ENCODE results near the gene SPO11.
"Not testable (repeated sequence)": the region's sequence is repeated elsewhere in the genome, so short reads cannot be mapped to it uniquely, and the experiment has no call there.

Gene SPO11

DNA sequence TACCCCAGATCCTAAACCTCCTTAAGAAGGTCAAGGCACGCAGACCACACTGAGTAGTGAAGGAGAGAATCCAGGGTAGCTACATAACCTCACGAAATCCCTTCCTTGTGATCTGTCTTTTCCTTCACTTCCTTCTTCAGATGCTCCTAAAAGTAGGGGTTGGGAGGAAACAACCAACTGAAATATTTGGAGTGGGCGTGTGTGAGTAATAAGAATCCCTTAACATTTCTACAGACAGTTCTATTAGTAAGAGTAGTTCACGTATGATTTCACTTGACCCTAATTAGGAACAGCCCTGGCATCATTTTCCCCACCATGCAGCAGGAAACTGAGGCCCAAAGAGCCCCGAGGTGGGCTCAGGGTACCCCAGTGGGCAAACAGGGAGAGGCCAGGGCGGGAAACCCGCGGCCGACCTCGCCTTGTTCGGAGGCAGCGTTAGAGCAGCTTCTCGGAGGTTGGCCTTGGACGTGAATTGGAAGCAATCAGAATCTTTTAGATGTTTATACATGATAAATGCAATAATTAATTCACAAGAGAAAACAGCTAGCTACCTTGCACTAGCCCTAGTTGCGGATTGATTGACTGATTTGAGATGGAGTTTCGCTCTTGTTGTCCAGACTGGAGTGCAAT lies 20.6 kb downstream of the SPO11 start:
- Histone ChIP-seq H3K36me3 (ENCODE audit: control insufficient read depth in 4 of 4, insufficient read depth in 4 of 4, low read length in 3 of 4) (peaks cover 7 to 21% (median 8%) of the 10 kb centered on the region in 4 experiments), H3K4me3 (ENCODE audit: control insufficient read depth in 1 of 7, extremely low read depth in 1 of 7, insufficient read depth in 4 of 7, low read depth in 2 of 7, low read length in 6 of 7) (no peak overlapping the region), H3K27ac (ENCODE audit: insufficient read depth in 1 of 2, low read depth in 1 of 2, low read length in 2 of 2, poor library complexity in 1 of 2, severe bottlenecking in 2 of 2) (no peak overlapping the region), H3K27me3 (replicated peaks in 2 of 5; ENCODE audit: control insufficient read depth in 4 of 5, insufficient read depth in 5 of 5, low read length in 4 of 5) (peaks cover 0 to 11% (median 4%) of the 10 kb centered on the region in 5 experiments), H3K4me1 (ENCODE audit: control extremely low read depth in 1 of 4, control insufficient read depth in 4 of 4, insufficient read depth in 4 of 4, low read length in 3 of 4) (peaks cover 2 to 19% (median 10%) of the 10 kb centered on the region in 4 experiments), H3K9me3 (ENCODE audit: control extremely low read depth in 1 of 5, control insufficient read depth in 4 of 5, insufficient read depth in 2 of 5, low read depth in 1 of 5, low read length in 4 of 5) (no peaks in the 10 kb centered on the region)
- ChIA-PET CTCF (interaction anchor here (0.9 to 6.8 kb wide), 5 partner anchors 9 to 259 kb away, joined by 3 to 72 read pairs (median 5); no protein-coding TSS in a partner anchor), POLR2A (no interaction called here)
- WGBS (ENCODE audit: insufficient coverage): 95% methylated on average over 3 of the region's 16 CpGs
- no peak for DNase-seq

DNA sequence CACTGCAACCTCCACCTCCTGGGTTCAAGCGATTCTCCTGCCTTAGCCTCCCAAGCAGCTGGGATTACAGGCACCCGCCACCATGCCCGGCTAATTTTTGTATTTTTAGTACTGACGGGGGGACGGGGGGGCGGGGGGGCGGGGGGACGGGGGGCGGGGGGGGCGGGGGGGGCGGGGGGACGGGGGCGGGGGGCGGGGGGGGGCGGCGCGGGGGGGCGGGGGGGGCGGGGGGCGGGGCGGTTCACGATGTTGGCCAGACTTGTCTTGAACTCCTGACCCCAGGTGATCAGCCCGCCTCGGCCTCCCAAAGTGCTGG lies 21.1 kb downstream of the SPO11 start:
- H3K27ac ChIP-seq (ENCODE audit: insufficient read depth in 1 of 2, low read depth in 1 of 2, low read length in 2 of 2, poor library complexity in 1 of 2, severe bottlenecking in 2 of 2); DNase-seq; H3K9me3 ChIP-seq (ENCODE audit: control extremely low read depth in 1 of 5, control insufficient read depth in 4 of 5, insufficient read depth in 2 of 5, low read depth in 1 of 5, low read length in 4 of 5); POLR2A ChIA-PET: not testable (repeated sequence)
- Histone ChIP-seq H3K4me3 (ENCODE audit: control insufficient read depth in 1 of 7, extremely low read depth in 1 of 7, insufficient read depth in 4 of 7, low read depth in 2 of 7, low read length in 6 of 7) (peak overlapping the region; percentile 68 to 98 (median 92)), H3K27me3 (replicated peaks in 2 of 5; ENCODE audit: control insufficient read depth in 4 of 5, insufficient read depth in 5 of 5, low read length in 4 of 5) (peaks cover 0 to 11% (median 4%) of the 10 kb centered on the region in 5 experiments), H3K36me3 (ENCODE audit: control insufficient read depth in 4 of 4, insufficient read depth in 4 of 4, low read length in 3 of 4) (peaks cover 7 to 21% (median 10%) of the 10 kb centered on the region in 4 experiments), H3K4me1 (ENCODE audit: control extremely low read depth in 1 of 4, control insufficient read depth in 4 of 4, insufficient read depth in 4 of 4, low read length in 3 of 4) (peaks cover 2 to 19% (median 10%) of the 10 kb centered on the region in 4 experiments)
- 0% methylated on average over 2 of the region's 24 CpGs for WGBS (ENCODE audit: insufficient coverage)
- CTCF ChIA-PET: interaction anchor here (1.1 to 6.8 kb wide), 3 partner anchors 11 to 259 kb away, joined by 3 to 72 read pairs (median 5); no protein-coding TSS in a partner anchor

DNA sequence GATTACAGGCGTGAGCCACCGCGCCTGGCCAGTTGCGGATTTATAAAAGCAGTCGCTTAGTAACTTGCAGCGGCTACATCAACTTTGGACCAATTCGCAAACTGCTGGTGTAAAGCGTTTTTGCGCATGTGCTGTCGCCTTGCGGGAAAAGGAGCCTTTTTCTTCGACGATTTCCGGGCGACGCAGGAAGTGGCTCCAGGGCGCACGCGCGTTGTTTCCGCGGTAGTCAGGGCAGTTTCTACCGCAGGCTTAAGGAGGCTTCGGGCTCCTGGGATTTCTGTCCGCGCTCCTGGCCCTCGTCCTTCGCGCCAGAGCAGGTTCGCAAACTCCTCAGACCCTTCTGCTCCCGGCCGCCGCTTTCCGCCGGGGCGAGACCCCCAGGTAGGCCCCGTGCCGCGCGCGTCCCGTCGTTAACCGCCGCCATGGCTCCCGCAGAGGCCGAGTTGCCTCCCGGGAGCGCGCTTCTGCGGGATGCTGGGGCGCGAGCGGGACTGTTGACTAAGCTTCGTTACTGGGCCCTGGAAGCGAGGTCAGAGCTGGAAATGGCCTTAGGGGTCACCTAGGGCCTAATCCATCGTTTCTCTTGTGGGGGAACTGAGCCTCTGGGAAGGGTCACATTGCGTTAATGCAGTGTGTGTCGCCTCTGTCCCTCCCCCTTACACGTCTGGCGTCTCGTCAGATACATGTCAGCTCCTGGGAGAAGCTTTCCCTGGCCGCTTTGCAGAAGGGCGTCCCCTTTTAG lies 21.6 kb downstream of the SPO11 start, which contains the start of gene RAE1:
RAE1 (plus strand) TSS at position 214 of the 742 bp plus-strand sequence. CDS start 2,784 bp downstream, outside the sequence.
- H3K4me1 ChIP-seq (ENCODE audit: control extremely low read depth in 1 of 4, control insufficient read depth in 4 of 4, insufficient read depth in 4 of 4, low read length in 3 of 4): peaks cover 2 to 19% (median 10%) of the 10 kb centered on the region in 4 experiments
- H3K36me3 ChIP-seq (ENCODE audit: control insufficient read depth in 4 of 4, insufficient read depth in 4 of 4, low read length in 3 of 4): peaks cover 7 to 21% (median 11%) of the 10 kb centered on the region in 4 experiments
- peaks cover 0 to 11% (median 4%) of the 10 kb centered on the region in 5 experiments for H3K27me3 ChIP-seq (replicated peaks in 2 of 5; ENCODE audit: control insufficient read depth in 4 of 5, insufficient read depth in 5 of 5, low read length in 4 of 5)
- POLR2A ChIA-PET: no interaction called here
- no peaks in the 10 kb centered on the region for H3K9me3 ChIP-seq (ENCODE audit: control extremely low read depth in 1 of 5, control insufficient read depth in 4 of 5, insufficient read depth in 2 of 5, low read depth in 1 of 5, low read length in 4 of 5)
- peak within 1 kb of the TSS; percentile 74 to 86 for H3K27ac ChIP-seq (ENCODE audit: insufficient read depth in 1 of 2, low read depth in 1 of 2, low read length in 2 of 2, poor library complexity in 1 of 2, severe bottlenecking in 2 of 2)
- CTCF ChIA-PET: interaction anchor here (1.1 to 1.4 kb wide), 2 partner anchors 10 to 256 kb away, joined by 3 to 4 read pairs; no protein-coding TSS in a partner anchor
- peak within 1 kb of the TSS; percentile 68 to 98 (median 92) for H3K4me3 ChIP-seq (ENCODE audit: control insufficient read depth in 1 of 7, extremely low read depth in 1 of 7, insufficient read depth in 4 of 7, low read depth in 2 of 7, low read length in 6 of 7)
- peak; percentile 93 to 95 (median 94) for DNase-seq
- 0% methylated on average over 64 of the region's 64 CpGs for WGBS (ENCODE audit: insufficient coverage)

DNA sequence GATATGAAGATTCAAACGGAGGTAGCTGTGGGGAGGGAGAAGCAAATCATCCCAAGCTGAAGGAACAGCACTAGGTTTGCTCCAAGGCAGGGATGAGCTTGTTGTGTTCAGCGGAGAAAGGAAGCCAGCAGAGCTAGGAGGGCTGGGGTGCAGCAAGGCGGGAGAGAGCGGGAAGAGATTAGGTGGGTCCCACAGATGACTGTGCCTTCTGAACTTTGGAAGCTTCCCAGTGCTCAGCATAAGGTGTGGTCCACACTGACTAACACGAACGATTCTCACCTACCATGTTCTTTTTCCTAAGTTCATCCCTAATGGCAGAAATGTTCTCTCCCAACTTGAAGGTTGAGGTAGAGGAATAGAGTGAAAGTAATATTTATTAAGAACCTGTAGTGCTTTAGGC lies 22.7 kb downstream of the SPO11 start:
- WGBS (ENCODE audit: insufficient coverage): 85% methylated on average over 3 of the region's 6 CpGs
- POLR2A ChIA-PET: interaction anchor here (0.6 kb wide), 1 partner anchor 8 kb away, joined by 4 read pairs; no protein-coding TSS in a partner anchor
- no peak for DNase-seq
- CTCF ChIA-PET: interaction anchor here (1.4 to 1.5 kb wide), 2 partner anchors 9 to 61 kb away, joined by 4 read pairs; no protein-coding TSS in a partner anchor
- Histone ChIP-seq H3K36me3 (ENCODE audit: control insufficient read depth in 4 of 4, insufficient read depth in 4 of 4, low read length in 3 of 4) (peaks cover 7 to 21% (median 14%) of the 10 kb centered on the region in 4 experiments), H3K4me1 (ENCODE audit: control extremely low read depth in 1 of 4, control insufficient read depth in 4 of 4, insufficient read depth in 4 of 4, low read length in 3 of 4) (peaks cover 2 to 19% (median 10%) of the 10 kb centered on the region in 4 experiments), H3K9me3 (ENCODE audit: control extremely low read depth in 1 of 5, control insufficient read depth in 4 of 5, insufficient read depth in 2 of 5, low read depth in 1 of 5, low read length in 4 of 5) (no peaks in the 10 kb centered on the region), H3K4me3 (ENCODE audit: control insufficient read depth in 1 of 7, extremely low read depth in 1 of 7, insufficient read depth in 4 of 7, low read depth in 2 of 7, low read length in 6 of 7) (peak overlapping the region in 4 of 7 experiments; percentile 86 to 98 (median 94)), H3K27ac (ENCODE audit: insufficient read depth in 1 of 2, low read depth in 1 of 2, low read length in 2 of 2, poor library complexity in 1 of 2, severe bottlenecking in 2 of 2) (peak overlapping the region in 1 of 2 experiments; percentile 86), H3K27me3 (replicated peaks in 2 of 5; ENCODE audit: control insufficient read depth in 4 of 5, insufficient read depth in 5 of 5, low read length in 4 of 5) (peaks cover 0 to 8% (median 4%) of the 10 kb centered on the region in 5 experiments)

DNA sequence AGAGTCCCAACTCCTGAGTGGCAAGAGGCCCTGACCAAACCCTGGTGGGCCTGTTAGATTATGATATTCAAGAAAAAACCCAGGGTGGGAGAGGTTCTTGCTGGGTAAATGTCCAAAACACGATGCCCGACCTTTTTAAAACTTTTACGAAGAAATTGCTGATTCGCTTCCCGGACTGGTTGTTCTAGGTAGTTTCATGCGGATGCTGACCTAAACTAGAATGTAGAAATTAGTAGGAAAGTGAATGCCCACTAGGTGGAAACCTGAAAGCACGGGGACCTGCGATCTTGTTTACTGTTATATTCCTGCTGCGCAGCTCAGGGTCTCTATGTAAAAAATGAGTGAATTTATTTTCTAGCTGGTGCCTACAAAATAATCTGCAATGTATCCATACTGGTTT lies 23.7 kb downstream of the SPO11 start:
- no peak overlapping the region for H3K27ac ChIP-seq (ENCODE audit: insufficient read depth in 1 of 2, low read depth in 1 of 2, low read length in 2 of 2, poor library complexity in 1 of 2, severe bottlenecking in 2 of 2)
- 76% methylated on average over 9 of the region's 9 CpGs for WGBS (ENCODE audit: insufficient coverage)
- H3K4me3 ChIP-seq (ENCODE audit: control insufficient read depth in 1 of 7, extremely low read depth in 1 of 7, insufficient read depth in 4 of 7, low read depth in 2 of 7, low read length in 6 of 7): no peak overlapping the region
- POLR2A ChIA-PET: no interaction called here
- DNase-seq: peak in 1 of 3 donors; percentile 65
- H3K9me3 ChIP-seq (ENCODE audit: control extremely low read depth in 1 of 5, control insufficient read depth in 4 of 5, insufficient read depth in 2 of 5, low read depth in 1 of 5, low read length in 4 of 5): no peaks in the 10 kb centered on the region
- CTCF ChIA-PET: interaction anchor here (1.0 to 1.5 kb wide), 2 partner anchors 60 to 145 kb away, joined by 3 to 4 read pairs; no protein-coding TSS in a partner anchor
- peaks cover 2 to 19% (median 10%) of the 10 kb centered on the region in 4 experiments for H3K4me1 ChIP-seq (ENCODE audit: control extremely low read depth in 1 of 4, control insufficient read depth in 4 of 4, insufficient read depth in 4 of 4, low read length in 3 of 4)
- H3K27me3 ChIP-seq (replicated peaks in 2 of 5; ENCODE audit: control insufficient read depth in 4 of 5, insufficient read depth in 5 of 5, low read length in 4 of 5): peaks cover 0 to 6% (median 0%) of the 10 kb centered on the region in 5 experiments
- H3K36me3 ChIP-seq (ENCODE audit: control insufficient read depth in 4 of 4, insufficient read depth in 4 of 4, low read length in 3 of 4): peaks cover 7 to 21% (median 14%) of the 10 kb centered on the region in 4 experiments

DNA sequence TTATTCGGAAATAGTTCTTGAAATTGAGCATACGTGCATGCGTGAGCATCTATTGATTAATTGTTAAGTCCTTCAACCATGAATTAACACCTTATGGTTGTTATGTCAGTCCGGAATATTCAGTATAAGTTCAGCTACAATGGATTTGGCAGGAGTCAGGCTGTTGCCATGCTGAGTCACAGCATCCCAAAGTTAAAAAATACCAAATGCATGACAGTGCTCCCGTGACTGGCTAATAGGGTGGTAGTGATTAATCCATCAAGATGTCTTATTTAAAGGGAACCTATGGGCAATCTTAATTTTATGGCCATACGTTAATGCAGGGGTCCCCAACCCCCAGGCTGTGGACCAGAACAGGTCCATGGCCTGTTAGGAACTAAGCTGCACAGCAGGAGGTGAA lies 31.9 kb downstream of the SPO11 start:
- 100% methylated on average over 5 of the region's 6 CpGs for WGBS (ENCODE audit: insufficient coverage)
- H3K27me3 ChIP-seq (replicated peaks in 2 of 5; ENCODE audit: control insufficient read depth in 4 of 5, insufficient read depth in 5 of 5, low read length in 4 of 5): no peaks in the 10 kb centered on the region
- H3K9me3 ChIP-seq (ENCODE audit: control extremely low read depth in 1 of 5, control insufficient read depth in 4 of 5, insufficient read depth in 2 of 5, low read depth in 1 of 5, low read length in 4 of 5): no peaks in the 10 kb centered on the region
- H3K36me3 ChIP-seq (ENCODE audit: control insufficient read depth in 4 of 4, insufficient read depth in 4 of 4, low read length in 3 of 4): peaks cover 19 to 47% (median 33%) of the 10 kb centered on the region in 4 experiments
- ChIA-PET CTCF (interaction anchor here (1.2 kb wide), 1 partner anchor 849 kb away, joined by 3 read pairs; no protein-coding TSS in a partner anchor), POLR2A (interaction anchor here (1.0 kb wide), 1 partner anchor 18 kb away, joined by 4 read pairs; no protein-coding TSS in a partner anchor)
- DNase-seq: no peak
- no peaks in the 10 kb centered on the region for H3K4me1 ChIP-seq (ENCODE audit: control extremely low read depth in 1 of 4, control insufficient read depth in 4 of 4, insufficient read depth in 4 of 4, low read length in 3 of 4)
- H3K4me3 ChIP-seq (ENCODE audit: control insufficient read depth in 1 of 7, extremely low read depth in 1 of 7, insufficient read depth in 4 of 7, low read depth in 2 of 7, low read length in 6 of 7): no peak overlapping the region
- H3K27ac ChIP-seq (ENCODE audit: insufficient read depth in 1 of 2, low read depth in 1 of 2, low read length in 2 of 2, poor library complexity in 1 of 2, severe bottlenecking in 2 of 2): no peak overlapping the region
